ENCODE measurements around the gene ELMO1. TPM values are rescaled to one million over a fixed set of nuclear protein-coding genes. Genes with fewer than 3 reads are reported as not detected.

The ELMO1 gene
- total RNA-seq, 1 experiment from 2014 or later, result not detected

GRCh38 chr7:37452346-37452745 is 3.7 kb upstream of the ELMO1 start:
- H3K9me2 ChIP-seq (replicated peaks; ENCODE audit: low read length), result no peaks in the 10 kb centered on the region
- POLR2A ChIA-PET (ENCODE audit: unreplicated experiment), result interaction anchor here (0.6 kb wide), 1 partner anchor 36 kb away, joined by 4 read pairs; no protein-coding TSS in a partner anchor
- H3K4me3 ChIP-seq (ENCODE audit: low read length), result no peak overlapping the region
- H3K79me2 ChIP-seq (ENCODE audit: low read length), result no peaks in the 10 kb centered on the region
- H3K27me3 ChIP-seq (ENCODE audit: low read length), result peaks cover 27% of the 10 kb centered on the region
- H3K36me3 ChIP-seq (ENCODE audit: low read depth, low read length), result no peaks in the 10 kb centered on the region
- H3K9ac ChIP-seq (ENCODE audit: low read length), result no peak overlapping the region
- no peaks in the 10 kb centered on the region for H4K20me1 ChIP-seq (ENCODE audit: low read length)
- H3K27ac ChIP-seq (ENCODE audit: low read length), result no peak overlapping the region
- H3K9me3 ChIP-seq (ENCODE audit: low read length), result no peaks in the 10 kb centered on the region
- no peak overlapping the region for H3K4me2 ChIP-seq (ENCODE audit: low read length)
- TF ChIP-seq EZH2 (IDR thresholded peaks at IDR 0.05; ENCODE audit: low read length, unreplicated experiment) (no peak), EZH2phosphoT487 (IDR thresholded peaks at IDR 0.05; ENCODE audit: borderline replicate concordance, low read length) (no peak), CTCF (conservative IDR thresholded peaks at IDR 0.05; ENCODE audit: low read depth, low read length) (no peak)
- CTCF ChIA-PET, result no interaction called here
- no TSS peak for BruUV-seq (replicated peaks)
- intact Hi-C loops (cut with micrococcal nuclease), result no loop called here
- ATAC-seq (no peak), DNase-seq (no peak)
- H2AFZ ChIP-seq (ENCODE audit: low read length), result no peak overlapping the region
- H3F3A ChIP-seq (ENCODE audit: low read length, unreplicated experiment), result no peaks in the 10 kb centered on the region
- H3K4me1 ChIP-seq (ENCODE audit: insufficient read depth, low read length), result no peaks in the 10 kb centered on the region

GRCh38 chr7:37450035-37450434 is 1.4 kb upstream of the ELMO1 start:
- no peak overlapping the region for H3K4me3 ChIP-seq (ENCODE audit: low read length)
- DNase-seq, result no peak
- H3K4me2 ChIP-seq (ENCODE audit: low read length), result no peak overlapping the region
- ChIA-PET POLR2A (ENCODE audit: unreplicated experiment) (no interaction called here), CTCF (no interaction called here)
- H3K9me2 ChIP-seq (replicated peaks; ENCODE audit: low read length), result no peaks in the 10 kb centered on the region
- intact Hi-C loops (cut with micrococcal nuclease), result no loop called here
- H4K20me1 ChIP-seq (ENCODE audit: low read length), result no peaks in the 10 kb centered on the region
- no peaks in the 10 kb centered on the region for H3K9me3 ChIP-seq (ENCODE audit: low read length)
- H3K9ac ChIP-seq (ENCODE audit: low read length), result no peak overlapping the region
- no peak overlapping the region for H2AFZ ChIP-seq (ENCODE audit: low read length)
- TF ChIP-seq CTCF (conservative IDR thresholded peaks at IDR 0.05; ENCODE audit: low read depth, low read length), result no peak
- no peak for TF ChIP-seq EZH2 (IDR thresholded peaks at IDR 0.05; ENCODE audit: low read length, unreplicated experiment)
- no peak for TF ChIP-seq EZH2phosphoT487 (IDR thresholded peaks at IDR 0.05; ENCODE audit: borderline replicate concordance, low read length)
- BruUV-seq (replicated peaks), result no TSS peak
- H3K4me1 ChIP-seq (ENCODE audit: insufficient read depth, low read length), result no peaks in the 10 kb centered on the region
- H3K27me3 ChIP-seq (ENCODE audit: low read length), result peaks cover 36% of the 10 kb centered on the region
- H3F3A ChIP-seq (ENCODE audit: low read length, unreplicated experiment), result no peaks in the 10 kb centered on the region
- no peaks in the 10 kb centered on the region for H3K36me3 ChIP-seq (ENCODE audit: low read depth, low read length)
- ATAC-seq, result no peak
- H3K27ac ChIP-seq (ENCODE audit: low read length), result no peak overlapping the region
- no peaks in the 10 kb centered on the region for H3K79me2 ChIP-seq (ENCODE audit: low read length)

- Histone ChIP-seq H3K4me3 (ENCODE audit: low read length) (no peak overlapping the region), H3K27me3 (ENCODE audit: low read length) (peaks cover 36% of the 10 kb centered on the region), H3K9me3 (ENCODE audit: low read length) (no peaks in the 10 kb centered on the region), H3K27ac (ENCODE audit: low read length) (no peak overlapping the region), H3K4me2 (ENCODE audit: low read length) (no peak overlapping the region), H4K20me1 (ENCODE audit: low read length) (no peaks in the 10 kb centered on the region), H3K4me1 (ENCODE audit: insufficient read depth, low read length) (no peaks in the 10 kb centered on the region), H3K9ac (ENCODE audit: low read length) (no peak overlapping the region), H3K36me3 (ENCODE audit: low read depth, low read length) (no peaks in the 10 kb centered on the region), H3F3A (ENCODE audit: low read length, unreplicated experiment) (no peaks in the 10 kb centered on the region), H3K9me2 (replicated peaks; ENCODE audit: low read length) (no peaks in the 10 kb centered on the region), H2AFZ (ENCODE audit: low read length) (no peak overlapping the region), H3K79me2 (ENCODE audit: low read length) (no peaks in the 10 kb centered on the region)
- no peak for ATAC-seq
- TF ChIP-seq EZH2 (IDR thresholded peaks at IDR 0.05; ENCODE audit: low read length, unreplicated experiment) (no peak), CTCF (conservative IDR thresholded peaks at IDR 0.05; ENCODE audit: low read depth, low read length) (no peak), EZH2phosphoT487 (IDR thresholded peaks at IDR 0.05; ENCODE audit: borderline replicate concordance, low read length) (no peak)
- POLR2A ChIA-PET (ENCODE audit: unreplicated experiment), result no interaction called here
- CTCF ChIA-PET, result no interaction called here
- intact Hi-C loops (cut with micrococcal nuclease), result no loop called here
- DNase-seq, result no peak
- BruUV-seq (replicated peaks), result no TSS peak
Measured at GRCh38 chr7:37449621-37450020, 957 bp upstream of the ELMO1 start.
